Tibial nerve (tissue), 4 donors: ENCODE data around the gene ABCC4.

ENCODE experiments used
- CTCF ChIP-seq, 5 experiments: fragments of 200-600 bp in 3 of 5; fragments of 450-650 bp in 2 of 5; sonication (generic) in 3 of 5; IDR thresholded peaks; one replicate each; pipeline ENCODE4 v1.5.1; 2016 to 2019; ENCODE audit warnings: antibody characterized with exemption in 5 of 5, mild to moderate bottlenecking in 3 of 5, moderate library complexity in 2 of 5
- EP300 ChIP-seq, 2 donors: sonication (generic); formaldehyde crosslinking; IDR thresholded peaks; one replicate each; pipeline ENCODE4 v1.6.1; 2017; ENCODE audit warnings: antibody characterized with exemption in 2 of 2, mild to moderate bottlenecking in 1 of 2
- POLR2A ChIP-seq, 2 donors: fragments of 450-650 bp; IDR thresholded peaks; one replicate each; pipeline ENCODE4 v1.6.1; 2017; ENCODE audit warnings: antibody characterized with exemption in 2 of 2, mild to moderate bottlenecking in 2 of 2, moderate library complexity in 2 of 2

GRCh38 chr13:95251641-95252040 lies 49.6 kb downstream of the ABCC4 start:
- TF ChIP-seq POLR2A (IDR thresholded peaks at IDR 0.05) (no peak), CTCF (IDR thresholded peaks at IDR 0.05) (no peak), EP300 (IDR thresholded peaks at IDR 0.05) (no peak)
